ENCODE measurements around the gene TMC1. TPM values are rescaled to one million over a fixed set of nuclear protein-coding genes. Genes with fewer than 3 reads are reported as not detected.
A peak's percentile ranks its signal among the peaks of the same experiment; 100 is the strongest.

Gene TMC1
- polyA plus RNA-seq, 3 donors: 0.16 to 0.55 (median 0.40) TPM

- Histone ChIP-seq H3K79me2 (ENCODE audit: insufficient read depth, low read length) (no peaks in the 10 kb centered on the region), H3K4me1 (ENCODE audit: control insufficient read depth in 1 of 2, insufficient read depth in 2 of 2, low read length in 2 of 2) (peaks cover 85 to 88% of the 10 kb centered on the region in 2 donors), H3K27me3 (ENCODE audit: control insufficient read depth in 2 of 2, insufficient read depth in 2 of 2, low read length in 2 of 2) (no peaks in the 10 kb centered on the region), H2AFZ (ENCODE audit: insufficient read depth, low read depth, low read length, poor library complexity, severe bottlenecking) (no peak overlapping the region), H3K4me3 (replicated peaks in 1 of 3; ENCODE audit: low read depth in 2 of 3, low read length in 3 of 3) (no peak overlapping the region), H4K20me1 (ENCODE audit: insufficient read depth, low read length) (no peaks in the 10 kb centered on the region), H3K27ac (ENCODE audit: low read depth in 1 of 2, low read length in 2 of 2) (peak overlapping the region in 1 of 2 donors; percentile 23), H3K9me3 (replicated peaks in 1 of 2; ENCODE audit: control insufficient read depth in 1 of 2, insufficient read depth in 1 of 2, low read length in 2 of 2) (no peaks in the 10 kb centered on the region), H3K36me3 (replicated peaks in 1 of 2; ENCODE audit: control insufficient read depth in 1 of 2, insufficient read depth in 2 of 2, low read length in 2 of 2) (no peaks in the 10 kb centered on the region), H3K9ac (ENCODE audit: insufficient read depth, low read length, poor library complexity, severe bottlenecking) (no peak overlapping the region), H3K4me2 (replicated peaks; ENCODE audit: extremely low read depth, low read length, poor library complexity, severe bottlenecking) (no peak overlapping the region)
- Mint-ChIP-seq H3K9me3 (peaks cover 0 to 4% (median 0%) of the 10 kb centered on the region in 7 donors), H3K36me3 (no peaks in the 10 kb centered on the region), H3K27ac (peak overlapping the region; percentile 42 to 97 (median 88)), H3K4me1 (peaks cover 83% of the 10 kb centered on the region), H3K4me3 (no peak overlapping the region), H3K27me3 (ENCODE audit: low read depth in 3 of 3) (peaks cover 0 to 4% (median under 1%) of the 10 kb centered on the region in 3 donors)
- no peak for DNase-seq
- TF ChIP-seq CTCF (IDR thresholded peaks at IDR 0.05): no peak
- intact Hi-C loops (cut with micrococcal nuclease): loop anchor here in 1 of 2 donors (5.0 kb wide), 1 partner anchor 296 kb away; no protein-coding TSS in a partner anchor
These were observed 66.9 kb downstream of the TMC1 start for GRCh38 chr9:72588336-72588735.

GRCh38 chr9:72589667-72590521, 68.5 kb downstream of the TMC1 start:
- H3K4me1 ChIP-seq (ENCODE audit: control insufficient read depth in 1 of 2, insufficient read depth in 2 of 2, low read length in 2 of 2): peaks cover 96 to 100% of the 10 kb centered on the region in 2 donors
- peak overlapping the region; percentile 86 to 97 (median 94) for H3K27ac Mint-ChIP-seq

More at GRCh38 chr9:72589667-72590521, 68.5 kb downstream of the TMC1 start:
- Histone ChIP-seq H3K9ac (ENCODE audit: insufficient read depth, low read length, poor library complexity, severe bottlenecking) (no peak overlapping the region), H3K9me3 (replicated peaks in 1 of 2; ENCODE audit: control insufficient read depth in 1 of 2, insufficient read depth in 1 of 2, low read length in 2 of 2) (no peaks in the 10 kb centered on the region), H3K4me3 (replicated peaks in 1 of 3; ENCODE audit: low read depth in 2 of 3, low read length in 3 of 3) (peak overlapping the region in 1 of 3 experiments; percentile 7), H3K36me3 (replicated peaks in 1 of 2; ENCODE audit: control insufficient read depth in 1 of 2, insufficient read depth in 2 of 2, low read length in 2 of 2) (no peaks in the 10 kb centered on the region), H4K20me1 (ENCODE audit: insufficient read depth, low read length) (no peaks in the 10 kb centered on the region), H2AFZ (ENCODE audit: insufficient read depth, low read depth, low read length, poor library complexity, severe bottlenecking) (no peak overlapping the region), H3K79me2 (ENCODE audit: insufficient read depth, low read length) (no peaks in the 10 kb centered on the region), H3K4me2 (replicated peaks; ENCODE audit: extremely low read depth, low read length, poor library complexity, severe bottlenecking) (peak overlapping the region; percentile 31), H3K27ac (ENCODE audit: low read depth in 1 of 2, low read length in 2 of 2) (peak overlapping the region; percentile 59 to 68), H3K27me3 (ENCODE audit: control insufficient read depth in 2 of 2, insufficient read depth in 2 of 2, low read length in 2 of 2) (no peaks in the 10 kb centered on the region)
- peak; percentile 51 to 77 (median 73) for DNase-seq
- WGBS (ENCODE audit: insufficient coverage): no CpG with 5 or more reads among the region's 2 CpGs
- H3K9me3 Mint-ChIP-seq: peaks cover 0 to 4% (median 0%) of the 10 kb centered on the region in 7 donors
- peak overlapping the region in 1 of 2 donors; percentile 14 for H3K4me3 Mint-ChIP-seq
- no peaks in the 10 kb centered on the region for H3K36me3 Mint-ChIP-seq
- intact Hi-C loops (cut with micrococcal nuclease): loop anchor here (5.0 kb wide), 5 partner anchors 63 to 308 kb away; no protein-coding TSS in a partner anchor
- peaks cover 87% of the 10 kb centered on the region for H3K4me1 Mint-ChIP-seq
- no peak for TF ChIP-seq CTCF (IDR thresholded peaks at IDR 0.05)
- H3K27me3 Mint-ChIP-seq (ENCODE audit: low read depth in 3 of 3): peaks cover 0 to 4% (median 0%) of the 10 kb centered on the region in 3 donors
